BJ (cell line): ENCODE results near the gene SMARCA2. TPM values are rescaled to one million over a fixed set of nuclear protein-coding genes. Genes with fewer than 3 reads are reported as not detected.

Experiments
- CTCF ChIA-PET: fragments of 350-600 bp; formaldehyde crosslinking; extraction: SDS; loops from one replicate; lab custom pipeline; 2021; ENCODE audit warnings: antibody characterized with exemption, inconsistent platforms; lab: Yijun Ruan, JAX
- POLR2A ChIA-PET: fragments of 300-600 bp; sonication (Branson Sonifier 250); formaldehyde crosslinking; extraction: SDS; loops from one replicate; lab custom pipeline; 2021; ENCODE audit warnings: antibody characterized with exemption; lab: Charles Lee
- DNase-seq: peaks from one replicate; pipeline ENCODE4 v3.0.0-alpha.2; 2011; ENCODE audit warnings: low read depth
- H3K27me3 ChIP-seq: 2 replicates; pipeline ENCODE4 v1.6.0; 2011; ENCODE audit warnings: low read length; ENCODE audit not compliant: control insufficient read depth, insufficient read depth
- H3K36me3 ChIP-seq: 2 replicates; pipeline ENCODE4 v1.5.1; 2011; ENCODE audit warnings: low read length; ENCODE audit not compliant: control insufficient read depth, insufficient read depth
- H3K4me3 ChIP-seq: 2 replicates; pipeline ENCODE4 v1.5.1; 2011; ENCODE audit warnings: low read depth, mild to moderate bottlenecking, control low read depth, low read length
- polyA plus RNA-seq: library from polyadenylated mRNA; depleted of rRNA; stranded (reverse); fragments of >200 nt; gene quantifications from 2 replicates; pipeline ENCODE4 v1.2.3, GENCODE V29; 2011
- TF ChIP-seq, protein P1 (sequence below): IDR thresholded peaks from 2 replicates; pipeline ENCODE4 v1.5.1; 2011; ENCODE audit warnings: low read depth, mild to moderate bottlenecking, control low read depth, inconsistent platforms, low read length, moderate library complexity; ENCODE audit not compliant: insufficient read depth

SMARCA2 gene
- polyA plus RNA-seq, 1 experiment = 67.4 TPM

DNA sequence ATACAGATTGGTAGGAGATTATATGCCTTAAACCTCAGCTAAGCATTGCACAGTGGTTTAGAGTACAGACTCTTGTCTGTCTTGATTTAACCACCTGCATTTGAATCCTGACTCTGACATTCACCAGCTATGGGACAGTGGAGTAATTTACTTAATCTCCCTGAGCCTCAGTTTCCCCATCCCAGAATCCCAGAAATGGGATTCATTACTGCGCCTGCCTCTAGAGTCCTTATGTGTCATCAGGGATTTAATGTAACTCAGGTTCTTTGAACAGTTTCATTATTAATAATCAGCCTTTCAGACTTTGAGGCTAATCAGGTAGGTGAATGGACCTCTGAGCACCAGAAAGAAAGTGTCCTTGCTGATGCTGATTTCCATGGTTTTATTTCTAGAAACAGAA lies 149.1 kb downstream of the SMARCA2 start:
- POLR2A ChIA-PET = no interaction called here
- H3K4me3 ChIP-seq = no peak overlapping the region
- CTCF ChIA-PET = interaction anchor here (0.6 to 1.6 kb wide), 2 partner anchors 13 to 437 kb away, joined by 3 to 5 read pairs; no protein-coding TSS in a partner anchor
- no peak for DNase-seq
- no peaks in the 10 kb centered on the region for H3K27me3 ChIP-seq
- TF ChIP-seq, protein P1, sequence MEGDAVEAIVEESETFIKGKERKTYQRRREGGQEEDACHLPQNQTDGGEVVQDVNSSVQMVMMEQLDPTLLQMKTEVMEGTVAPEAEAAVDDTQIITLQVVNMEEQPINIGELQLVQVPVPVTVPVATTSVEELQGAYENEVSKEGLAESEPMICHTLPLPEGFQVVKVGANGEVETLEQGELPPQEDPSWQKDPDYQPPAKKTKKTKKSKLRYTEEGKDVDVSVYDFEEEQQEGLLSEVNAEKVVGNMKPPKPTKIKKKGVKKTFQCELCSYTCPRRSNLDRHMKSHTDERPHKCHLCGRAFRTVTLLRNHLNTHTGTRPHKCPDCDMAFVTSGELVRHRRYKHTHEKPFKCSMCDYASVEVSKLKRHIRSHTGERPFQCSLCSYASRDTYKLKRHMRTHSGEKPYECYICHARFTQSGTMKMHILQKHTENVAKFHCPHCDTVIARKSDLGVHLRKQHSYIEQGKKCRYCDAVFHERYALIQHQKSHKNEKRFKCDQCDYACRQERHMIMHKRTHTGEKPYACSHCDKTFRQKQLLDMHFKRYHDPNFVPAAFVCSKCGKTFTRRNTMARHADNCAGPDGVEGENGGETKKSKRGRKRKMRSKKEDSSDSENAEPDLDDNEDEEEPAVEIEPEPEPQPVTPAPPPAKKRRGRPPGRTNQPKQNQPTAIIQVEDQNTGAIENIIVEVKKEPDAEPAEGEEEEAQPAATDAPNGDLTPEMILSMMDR = no peak
- peaks cover 2% of the 10 kb centered on the region; the same call in 1 of the 2 replicates for H3K36me3 ChIP-seq

DNA sequence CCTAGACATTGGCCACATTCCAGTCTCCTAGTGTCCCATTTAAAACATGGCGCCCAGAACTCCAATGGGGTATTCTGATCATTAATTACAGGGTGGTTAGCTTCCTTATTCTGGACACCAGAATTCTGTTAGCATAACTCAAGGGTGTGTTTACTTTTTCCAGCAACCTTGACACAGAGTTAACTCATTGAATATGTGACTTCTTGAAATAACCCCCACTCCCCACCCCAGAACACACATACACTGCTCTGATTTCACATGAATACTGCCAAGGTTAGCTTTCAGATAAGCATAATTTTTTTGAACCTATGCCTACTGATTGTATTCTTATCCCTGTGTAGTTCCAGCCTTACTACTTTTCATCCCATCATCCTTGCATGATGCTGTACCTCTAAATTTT lies 151.1 kb downstream of the SMARCA2 start:
- H3K36me3 ChIP-seq = peaks cover 2% of the 10 kb centered on the region; the same call in 1 of the 2 replicates
- no peak overlapping the region for H3K4me3 ChIP-seq
- CTCF ChIA-PET = interaction anchor here (0.9 to 2.7 kb wide), 2 partner anchors 10 to 34 kb away, joined by 3 to 6 read pairs; no protein-coding TSS in a partner anchor
- POLR2A ChIA-PET = no interaction called here
- H3K27me3 ChIP-seq = no peaks in the 10 kb centered on the region
- TF ChIP-seq, protein P1 = no peak
- no peak for DNase-seq

DNA sequence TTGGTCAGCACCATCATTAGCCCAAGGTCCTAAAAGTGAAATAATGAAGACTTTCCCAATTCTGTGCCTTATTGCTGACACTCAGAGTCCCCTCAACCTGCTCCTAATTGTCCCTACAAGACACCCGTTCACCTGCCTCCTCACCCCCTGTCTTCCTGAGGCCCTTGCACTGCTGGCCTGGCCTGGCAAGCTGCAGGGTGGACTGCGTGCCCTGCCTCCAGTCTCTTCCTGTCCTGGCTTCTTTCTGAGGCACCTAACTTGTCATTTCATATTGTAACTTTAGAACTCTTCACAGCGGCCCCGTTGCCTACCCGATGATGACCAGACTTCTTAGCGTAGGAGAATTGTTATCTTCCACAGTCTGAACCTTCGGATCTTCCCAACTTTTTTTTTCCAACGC lies 153.9 kb downstream of the SMARCA2 start:
- POLR2A ChIA-PET = no interaction called here
- TF ChIP-seq, protein P1 = no peak
- CTCF ChIA-PET = no interaction called here
- H3K4me3 ChIP-seq = no peak overlapping the region
- no peaks in the 10 kb centered on the region for H3K27me3 ChIP-seq
- DNase-seq = no peak
- H3K36me3 ChIP-seq = peaks cover 2% of the 10 kb centered on the region; the same call in 1 of the 2 replicates

DNA sequence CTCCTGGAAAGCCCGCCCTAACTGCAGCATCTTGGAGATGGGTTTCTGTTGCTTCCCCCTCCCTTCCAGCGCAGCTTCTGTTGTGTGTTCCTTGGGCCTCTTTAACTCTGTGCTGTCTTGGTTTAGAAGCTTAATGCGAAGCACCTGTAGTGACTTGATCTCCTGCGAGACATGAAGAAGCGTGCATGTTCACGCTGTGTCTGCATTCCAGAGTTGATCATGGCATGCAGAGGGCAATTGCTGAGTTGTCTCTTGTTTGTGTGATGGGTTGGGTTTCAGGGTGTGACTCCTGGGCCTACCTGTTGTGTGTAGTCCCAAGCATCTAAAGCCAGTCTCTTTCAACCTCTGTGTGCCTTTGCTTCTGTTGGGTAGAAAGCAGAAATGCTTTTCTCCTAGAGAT lies 155.6 kb downstream of the SMARCA2 start:
- ChIA-PET CTCF (interaction anchor here (0.5 kb wide), 1 partner anchor 232 kb away, joined by 3 read pairs; no protein-coding TSS in a partner anchor), POLR2A (no interaction called here)
- peaks cover 3% of the 10 kb centered on the region; the same call in 1 of the 2 replicates for H3K36me3 ChIP-seq
- no peak for DNase-seq
- no peak overlapping the region for H3K4me3 ChIP-seq
- H3K27me3 ChIP-seq = no peaks in the 10 kb centered on the region
- TF ChIP-seq, protein P1 = no peak

DNA sequence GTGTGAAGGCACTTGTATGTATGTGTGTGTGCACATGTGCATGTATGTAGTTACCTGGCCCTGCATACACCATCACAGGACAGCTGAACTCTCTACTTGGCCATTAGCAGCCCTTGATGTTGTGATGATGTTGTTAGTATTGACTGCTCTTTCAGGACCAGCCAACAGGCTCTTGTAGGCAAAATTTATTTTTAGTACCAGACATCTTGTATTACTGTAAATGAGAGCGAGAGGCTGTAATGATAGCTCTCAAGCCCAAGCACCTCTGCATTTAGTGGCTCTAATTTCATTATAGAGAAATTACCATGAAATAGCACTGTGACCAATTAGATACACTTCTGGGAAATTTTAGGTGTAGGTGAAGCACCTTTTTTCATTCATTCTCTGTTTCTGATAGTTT lies 158.0 kb downstream of the SMARCA2 start:
- Histone ChIP-seq H3K36me3 (peaks cover 3% of the 10 kb centered on the region; the same call in 1 of the 2 replicates), H3K27me3 (no peaks in the 10 kb centered on the region), H3K4me3 (no peak overlapping the region)
- DNase-seq = no peak
- POLR2A ChIA-PET = no interaction called here
- CTCF ChIA-PET = interaction anchor here (0.8 kb wide), 1 partner anchor 17 kb away, joined by 3 read pairs; no protein-coding TSS in a partner anchor
- TF ChIP-seq, protein P1 = no peak
